ENCODE results near the gene NOB1. TPM values are rescaled to one million over a fixed set of nuclear protein-coding genes. Genes with fewer than 3 reads are reported as not detected.

The NOB1 gene
- 44.9 and 49.6 TPM in 2 replicates for total RNA-seq
- 23.7 TPM for total RNA-seq (2013)
- 40.6 and 42.3 TPM in 2 replicates for polyA plus RNA-seq
- polyA minus RNA-seq, result 36.1 and 54.4 TPM in 2 replicates

DNA sequence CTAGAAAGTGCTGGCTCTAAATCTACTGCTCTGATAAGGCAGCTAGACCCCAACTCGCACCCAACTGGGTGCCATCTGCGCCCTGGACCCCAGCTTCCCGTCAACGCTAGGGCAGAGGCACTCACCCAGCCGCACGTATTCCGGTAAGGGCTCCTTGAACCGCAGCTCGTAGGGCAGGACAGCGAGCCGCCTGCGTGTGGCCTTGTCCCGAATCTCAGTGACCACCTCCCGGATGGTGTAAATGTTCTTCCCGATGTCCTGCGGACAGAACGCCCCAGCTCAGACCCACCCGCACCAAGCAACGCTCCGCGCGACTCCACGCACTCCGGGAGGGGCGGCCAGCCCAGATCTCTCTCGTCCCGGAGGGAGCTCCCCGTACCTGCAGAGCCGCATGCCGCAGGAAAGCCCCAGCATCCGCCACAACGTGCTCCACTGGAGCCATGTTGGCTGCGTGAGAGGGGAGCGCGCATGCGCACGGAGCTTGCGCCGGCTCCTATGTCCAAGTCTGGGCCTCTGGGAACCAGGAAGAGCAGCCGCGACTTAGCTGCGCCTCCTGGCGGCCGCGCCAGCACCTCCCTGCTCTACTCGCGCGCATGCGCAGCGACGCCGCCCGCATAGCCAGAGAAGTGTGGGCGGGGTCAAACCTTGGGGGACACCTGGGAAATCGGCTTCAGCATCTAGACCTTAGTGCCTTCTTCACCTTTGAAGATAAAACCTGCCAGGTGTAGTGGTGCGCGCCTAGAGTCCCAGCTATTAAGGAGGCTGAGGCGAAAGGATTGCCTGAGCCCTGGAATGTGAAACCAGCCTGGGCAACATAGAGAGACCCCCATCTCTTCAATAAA is at the start of gene NOB1:
NOB1 (minus strand) TSS at position 458 of the 842 bp plus-strand sequence; CDS start at position 442, 16 bp downstream.
- Mint-ChIP-seq H3K4me3 (peak within 1 kb of the TSS; percentile 99), H3K27me3 (no peaks in the 10 kb centered on the region), H3K27ac (peak within 1 kb of the TSS; percentile 94), H3K9me3 (ENCODE audit: insufficient read depth) (no peaks in the 10 kb centered on the region), H3K4me1 (peaks cover 21% of the 10 kb centered on the region)
- ATAC-seq (ENCODE audit: low read depth), result peak; percentile 96
- Histone ChIP-seq H3K79me2 (ENCODE audit: control insufficient read depth, insufficient read depth, low read length) (peaks cover 54% of the 10 kb centered on the region), H3K27ac (ENCODE audit: low read length in 2 of 2) (peak within 1 kb of the TSS; percentile 61 to 76), H3K9ac (ENCODE audit: low read length) (peak within 1 kb of the TSS; percentile 90), H2AFZ (ENCODE audit: insufficient read depth, low read depth, low read length, poor library complexity, severe bottlenecking) (peak within 1 kb of the TSS; percentile 96), H3K36me3 (replicated peaks in 1 of 2; ENCODE audit: control extremely low read depth in 1 of 2, control insufficient read depth in 1 of 2, extremely low read depth in 1 of 2, insufficient read depth in 2 of 2, low read length in 1 of 2) (peaks cover 0 to 18% of the 10 kb centered on the region in 2 experiments), H4K20me1 (ENCODE audit: control insufficient read depth, insufficient read depth, low read length, poor library complexity, severe bottlenecking) (no peaks in the 10 kb centered on the region), H3K4me3 (ENCODE audit: control extremely low read depth in 1 of 5, extremely low read depth in 1 of 5, insufficient read depth in 1 of 5, low read depth in 2 of 5, low read length in 4 of 5) (peak within 1 kb of the TSS; percentile 73 to 100 (median 91)), H3K9me3 (ENCODE audit: control extremely low read depth in 1 of 3, control insufficient read depth in 2 of 3, insufficient read depth in 1 of 3, low read length in 2 of 3) (no peaks in the 10 kb centered on the region), H3K4me2 (replicated peaks; ENCODE audit: low read depth, low read length, poor library complexity, severe bottlenecking) (peak within 1 kb of the TSS; percentile 82), H3K4me1 (ENCODE audit: control insufficient read depth in 2 of 2, insufficient read depth in 2 of 2, low read length in 2 of 2) (peaks cover 8 to 20% of the 10 kb centered on the region in 2 donors), H3K27me3 (replicated peaks in 1 of 4; ENCODE audit: control extremely low read depth in 1 of 4, control insufficient read depth in 3 of 4, insufficient read depth in 4 of 4, low read length in 3 of 4) (no peaks in the 10 kb centered on the region)
- under 1% methylated on average over 56 of the region's 58 CpGs for WGBS (ENCODE audit: insufficient coverage)
- intact Hi-C loops (cut with micrococcal nuclease), result loop anchor here (1.0 to 2.0 kb wide), 6 partner anchors 8 to 416 kb away; partner anchors contain the start of genes COG8, NIP7, NQO1 and TERF2
- CTCF ChIA-PET, result interaction anchor here (0.6 to 3.5 kb wide), 21 partner anchors 9 to 360 kb away, joined by 3 to 73 read pairs (median 4); partner anchors contain the start of genes NQO1 and WWP2
- TF ChIP-seq EZH2 (IDR thresholded peaks at IDR 0.05; ENCODE audit: borderline replicate concordance, insufficient read depth, low read depth, low read length, poor library complexity, severe bottlenecking), result no peak
- TF ChIP-seq, protein P1, sequence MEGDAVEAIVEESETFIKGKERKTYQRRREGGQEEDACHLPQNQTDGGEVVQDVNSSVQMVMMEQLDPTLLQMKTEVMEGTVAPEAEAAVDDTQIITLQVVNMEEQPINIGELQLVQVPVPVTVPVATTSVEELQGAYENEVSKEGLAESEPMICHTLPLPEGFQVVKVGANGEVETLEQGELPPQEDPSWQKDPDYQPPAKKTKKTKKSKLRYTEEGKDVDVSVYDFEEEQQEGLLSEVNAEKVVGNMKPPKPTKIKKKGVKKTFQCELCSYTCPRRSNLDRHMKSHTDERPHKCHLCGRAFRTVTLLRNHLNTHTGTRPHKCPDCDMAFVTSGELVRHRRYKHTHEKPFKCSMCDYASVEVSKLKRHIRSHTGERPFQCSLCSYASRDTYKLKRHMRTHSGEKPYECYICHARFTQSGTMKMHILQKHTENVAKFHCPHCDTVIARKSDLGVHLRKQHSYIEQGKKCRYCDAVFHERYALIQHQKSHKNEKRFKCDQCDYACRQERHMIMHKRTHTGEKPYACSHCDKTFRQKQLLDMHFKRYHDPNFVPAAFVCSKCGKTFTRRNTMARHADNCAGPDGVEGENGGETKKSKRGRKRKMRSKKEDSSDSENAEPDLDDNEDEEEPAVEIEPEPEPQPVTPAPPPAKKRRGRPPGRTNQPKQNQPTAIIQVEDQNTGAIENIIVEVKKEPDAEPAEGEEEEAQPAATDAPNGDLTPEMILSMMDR (IDR thresholded peaks at IDR 0.05), result peak; percentile 92
- POLR2A ChIA-PET, result interaction anchor here (0.5 to 1.9 kb wide), 10 partner anchors 8 to 358 kb away, joined by 3 to 8 read pairs (median 3); partner anchors contain the start of genes CYB5B, NQO1 and WWP2
- peak; percentile 99 for DNase-seq

All from B cell (primary cell).